GM19372 (cell line): ENCODE results near the gene LMNTD2.

Experiments used
- ATAC-seq: cut with Tn5 transposase; IDR thresholded peaks from one replicate; pipeline ENCODE4 v1.9.1; 2021; ENCODE audit warnings: mild to moderate bottlenecking, low read depth, moderate library complexity; ENCODE audit not compliant: unreplicated experiment

LMNTD2 gene, protein sequence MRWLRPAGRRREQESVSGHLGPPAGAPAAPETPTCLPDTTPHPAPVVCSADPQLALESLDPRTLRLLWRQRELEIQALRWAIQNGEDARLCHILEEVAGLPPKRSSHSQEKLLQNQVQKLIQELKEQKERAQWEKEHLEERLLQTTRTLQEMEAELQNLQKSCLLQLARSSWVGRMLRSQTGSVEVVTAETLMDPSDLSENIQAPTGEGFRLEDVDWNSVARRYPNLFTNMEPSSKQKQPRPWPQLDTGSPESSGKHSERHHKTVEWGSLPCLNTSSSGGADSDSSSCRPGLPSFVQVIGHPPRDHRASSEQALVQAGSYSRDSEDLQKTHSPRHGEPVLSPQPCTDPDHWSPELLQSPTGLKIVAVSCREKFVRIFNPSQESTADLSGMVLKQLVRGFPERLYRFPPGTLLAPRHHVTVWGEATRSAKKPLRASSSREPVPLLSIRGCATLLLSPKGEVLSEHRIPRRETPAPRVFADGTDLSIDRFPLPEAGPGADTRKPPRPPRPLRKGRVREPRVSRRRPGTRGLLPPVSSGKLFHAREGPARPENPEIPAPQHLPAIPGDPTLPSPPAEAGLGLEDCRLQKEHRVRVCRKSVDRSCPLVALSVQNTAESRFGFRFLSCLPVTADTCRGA

DNA sequence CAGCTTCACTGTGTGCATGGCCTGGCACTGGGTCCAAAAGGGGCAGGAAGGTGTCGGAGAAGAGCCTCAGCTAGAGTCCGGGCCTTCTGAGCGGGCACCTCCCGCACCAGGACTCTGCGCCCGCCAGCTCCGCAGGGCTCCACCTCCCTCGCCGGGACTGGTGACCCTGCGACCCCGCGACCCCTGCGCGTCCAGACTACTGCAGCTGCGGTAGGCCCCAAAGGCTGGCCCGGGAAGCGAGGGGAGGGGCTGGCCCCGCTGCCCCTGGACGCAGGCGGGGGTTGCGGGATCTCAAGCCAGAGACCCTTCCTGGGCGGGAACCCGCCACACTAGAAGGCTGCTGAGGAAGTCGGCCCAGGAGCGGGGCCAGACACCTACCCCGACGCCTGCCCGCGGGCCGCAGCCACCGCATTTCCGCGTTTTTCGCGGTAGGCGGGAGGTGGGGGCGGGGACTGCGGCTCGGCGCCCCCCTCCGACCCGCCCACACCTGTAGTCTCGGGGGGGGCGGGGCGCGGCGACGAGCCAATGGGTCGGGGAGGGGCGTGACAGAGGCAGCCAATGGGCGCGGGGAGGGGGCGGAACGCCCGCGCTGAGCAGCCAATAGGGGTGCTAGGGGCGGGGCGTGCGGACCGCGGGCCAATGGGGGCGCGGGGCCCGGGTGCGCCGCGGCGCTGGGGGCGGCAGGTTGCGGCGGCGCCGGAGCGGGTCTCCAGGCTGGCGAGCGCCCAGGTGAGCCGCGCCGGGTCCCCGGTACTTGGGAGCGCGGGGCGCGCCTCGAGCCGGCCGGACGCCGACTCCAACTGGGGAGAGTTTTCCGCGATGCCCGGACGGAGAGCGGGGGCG, at the start of gene LMNTD2, which contains the start of gene RASSF7:
Gene LMNTD2, minus strand, starts transcription at position 434 of the 843 bp plus-strand sequence. Its CDS starts 22 bp downstream, at position 412.
Gene RASSF7, plus strand, starts transcription at position 666 of the 843 bp plus-strand sequence. CDS start 799 bp downstream, outside the sequence.
- peak; percentile 77 for ATAC-seq

DNA sequence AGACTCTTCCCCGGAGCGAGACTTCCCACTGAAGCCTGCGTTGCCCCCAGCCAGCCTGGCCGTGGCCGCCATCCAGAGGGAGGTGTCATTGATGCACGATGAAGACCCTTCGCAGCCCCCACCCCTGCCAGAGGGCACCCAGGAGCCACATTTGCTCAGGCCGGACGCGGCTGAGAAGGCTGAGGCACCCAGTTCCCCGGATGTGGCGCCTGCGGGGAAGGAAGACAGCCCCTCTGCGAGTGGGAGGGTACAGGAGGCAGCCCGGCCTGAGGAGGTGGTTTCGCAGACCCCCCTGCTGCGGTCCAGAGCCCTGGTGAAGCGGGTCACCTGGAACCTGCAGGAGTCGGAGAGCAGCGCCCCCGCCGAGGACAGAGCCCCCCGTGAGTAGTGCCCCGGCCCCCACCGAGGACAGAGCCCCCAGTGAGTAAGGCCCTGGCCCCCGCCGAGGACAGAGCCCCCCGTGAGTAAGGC, 48.8 kb upstream of the LMNTD2 start:
- no peak for ATAC-seq

DNA sequence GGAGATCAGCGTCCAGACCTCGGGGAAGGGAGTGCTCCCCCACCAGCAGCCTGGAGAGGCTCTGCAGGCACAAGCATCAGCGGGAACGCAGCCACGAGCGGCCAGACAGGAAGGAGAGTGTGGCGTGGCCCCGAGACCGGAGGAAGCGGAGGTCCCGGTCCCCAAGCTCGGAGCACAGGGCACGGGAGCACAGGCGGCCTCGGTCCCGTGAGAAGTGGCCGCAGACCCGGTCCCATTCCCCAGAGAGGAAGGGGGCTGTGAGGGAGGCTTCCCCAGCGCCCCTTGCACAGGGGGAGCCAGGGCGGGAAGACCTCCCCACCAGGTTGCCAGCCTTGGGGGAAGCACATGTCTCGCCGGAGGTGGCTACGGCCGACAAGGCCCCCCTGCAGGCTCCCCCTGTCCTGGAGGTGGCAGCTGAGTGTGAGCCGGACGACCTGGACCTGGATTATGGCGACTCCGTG, 48.3 kb upstream of the LMNTD2 start:
- no peak for ATAC-seq

DNA sequence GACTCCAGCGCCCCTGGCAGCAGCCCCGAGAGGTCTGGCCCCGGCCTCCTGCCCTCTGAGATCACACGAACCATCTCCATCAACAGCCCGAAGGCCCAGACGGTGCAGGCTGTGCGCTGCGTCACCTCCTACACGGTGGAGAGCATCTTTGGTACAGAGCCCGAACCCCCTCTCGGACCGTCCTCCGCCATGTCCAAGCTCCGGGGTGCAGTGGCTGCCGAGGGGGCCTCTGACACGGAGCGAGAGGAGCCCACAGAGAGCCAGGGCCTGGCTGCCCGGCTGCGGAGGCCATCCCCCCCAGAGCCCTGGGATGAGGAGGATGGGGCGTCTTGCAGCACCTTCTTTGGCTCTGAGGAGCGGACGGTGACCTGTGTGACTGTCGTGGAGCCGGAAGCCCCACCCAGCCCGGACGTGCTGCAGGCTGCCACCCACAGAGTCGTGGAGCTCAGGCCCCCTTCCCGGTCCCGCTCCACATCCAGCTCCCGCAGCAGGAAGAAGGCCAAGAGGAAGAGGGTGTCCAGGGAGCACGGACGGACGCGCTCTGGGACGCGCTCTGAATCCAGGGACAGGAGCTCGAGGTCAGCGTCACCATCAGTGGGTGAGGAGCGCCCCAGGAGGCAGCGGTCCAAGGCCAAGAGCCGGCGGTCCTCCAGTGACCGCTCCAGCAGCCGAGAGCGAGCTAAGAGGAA, 47.6 kb upstream of the LMNTD2 start:
- ATAC-seq = no peak

DNA sequence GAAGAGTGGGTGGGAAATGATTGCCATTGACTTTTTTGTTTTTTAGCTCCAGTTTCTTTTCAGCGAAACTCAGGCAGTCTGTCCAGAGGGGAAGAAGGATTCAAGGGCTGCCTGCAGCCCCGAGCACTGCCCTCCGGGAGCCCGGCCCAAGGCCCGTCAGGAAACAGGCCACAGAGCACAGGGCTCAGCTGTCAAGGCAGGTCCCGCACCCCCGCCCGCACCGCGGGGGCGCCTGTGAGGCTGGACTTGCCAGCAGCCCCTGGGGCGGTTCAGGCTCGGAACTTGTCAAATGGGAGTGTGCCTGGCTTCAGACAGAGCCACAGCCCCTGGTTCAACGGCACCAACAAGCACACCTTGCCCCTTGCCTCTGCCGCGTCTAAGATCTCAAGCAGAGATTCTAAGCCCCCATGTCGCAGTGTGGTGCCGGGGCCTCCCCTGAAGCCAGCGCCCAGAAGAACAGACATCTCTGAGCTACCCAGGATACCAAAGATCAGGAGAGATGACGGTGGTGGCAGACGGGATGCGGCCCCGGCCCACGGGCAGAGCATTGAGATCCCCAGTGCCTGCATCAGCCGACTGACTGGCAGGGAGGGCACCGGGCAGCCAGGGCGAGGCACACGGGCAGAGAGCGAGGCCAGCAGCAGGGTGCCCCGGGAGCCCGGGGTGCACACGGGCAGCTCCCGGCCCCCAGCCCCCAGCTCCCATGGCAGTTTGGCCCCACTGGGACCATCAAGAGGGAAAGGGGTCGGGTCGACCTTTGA, 46.7 kb upstream of the LMNTD2 start:
- ATAC-seq = no peak

DNA sequence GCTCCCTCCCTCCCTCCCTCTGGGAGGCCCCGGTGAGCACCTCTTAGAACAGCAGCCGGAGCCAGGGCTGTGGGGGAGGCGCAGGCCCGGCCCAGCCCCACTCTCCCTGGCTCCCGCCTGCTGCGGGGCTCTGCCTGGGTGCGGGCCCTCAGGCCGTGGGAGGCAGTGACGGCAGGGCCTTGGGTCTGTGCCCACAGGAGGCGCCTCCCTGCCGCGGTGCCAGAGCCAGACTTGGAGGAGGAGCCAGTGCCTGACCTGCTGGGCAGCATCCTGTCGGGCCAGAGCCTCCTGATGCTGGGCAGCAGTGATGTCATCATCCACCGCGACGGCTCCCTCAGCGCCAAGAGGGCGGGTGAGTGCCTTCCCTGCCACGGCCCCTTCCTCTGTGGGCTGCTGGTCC, 45.7 kb upstream of the LMNTD2 start:
- ATAC-seq = no peak

DNA sequence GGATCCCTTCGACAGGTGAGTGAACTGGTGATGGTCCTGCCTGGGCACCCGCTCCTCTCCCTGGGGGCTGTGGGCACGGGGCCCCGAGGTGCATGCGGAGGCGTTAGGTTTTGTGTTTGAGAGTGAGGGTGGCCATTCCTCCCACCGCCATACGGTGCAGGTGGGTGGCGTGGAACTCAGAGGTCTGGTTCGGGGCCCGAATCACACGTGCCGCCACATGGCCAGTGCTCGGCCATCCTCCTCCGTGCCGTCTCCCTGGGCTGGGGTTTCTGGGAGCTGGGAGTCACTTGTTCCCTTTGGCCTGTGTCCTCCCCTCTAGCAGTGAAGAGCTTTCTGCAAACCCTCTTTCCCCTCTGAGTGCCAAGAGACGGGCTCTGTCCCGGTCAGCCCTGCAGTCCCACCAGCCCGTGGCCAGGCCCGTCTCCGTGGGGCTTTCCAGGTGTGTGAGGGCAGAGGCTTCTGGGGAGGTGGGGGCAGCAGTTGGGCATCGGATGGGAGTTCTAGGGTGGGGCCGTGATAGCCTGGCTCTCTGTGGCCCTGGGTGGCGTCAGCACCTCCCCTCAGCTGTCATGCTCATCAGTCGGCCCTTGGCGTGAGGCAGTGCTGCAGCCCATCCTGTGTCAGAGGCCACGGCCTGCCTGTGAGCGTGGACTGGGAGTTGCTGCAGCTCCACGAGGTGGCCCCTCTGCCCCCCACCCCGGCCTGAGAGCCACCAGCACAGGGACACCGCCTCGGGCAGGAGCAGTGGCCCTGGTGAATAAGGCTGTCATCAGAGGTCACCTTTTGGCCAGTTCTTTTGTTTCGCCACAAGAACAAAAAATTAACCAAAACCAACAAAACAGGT, 45.0 kb upstream of the LMNTD2 start:
- no peak for ATAC-seq

DNA sequence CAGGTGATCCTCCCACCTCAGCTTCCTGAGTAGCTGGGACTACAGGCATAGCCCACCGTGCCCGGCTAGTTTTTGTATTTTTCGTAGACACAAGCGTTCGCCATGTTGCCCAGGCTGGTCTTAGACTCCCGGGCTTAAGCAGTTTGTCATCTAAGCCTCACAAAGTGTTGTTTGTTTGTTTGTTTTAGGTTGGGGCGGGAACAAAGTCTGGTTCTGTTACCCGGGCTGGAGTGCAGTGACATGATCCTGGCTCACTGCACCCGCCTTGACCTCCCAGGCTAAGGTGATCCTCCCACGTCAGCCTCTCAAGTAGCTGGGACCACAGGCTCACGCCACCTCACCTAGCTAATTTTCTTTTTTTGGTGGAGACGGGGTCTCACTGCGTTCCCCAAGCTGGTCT, 42.6 kb upstream of the LMNTD2 start:
- ATAC-seq = no peak

DNA sequence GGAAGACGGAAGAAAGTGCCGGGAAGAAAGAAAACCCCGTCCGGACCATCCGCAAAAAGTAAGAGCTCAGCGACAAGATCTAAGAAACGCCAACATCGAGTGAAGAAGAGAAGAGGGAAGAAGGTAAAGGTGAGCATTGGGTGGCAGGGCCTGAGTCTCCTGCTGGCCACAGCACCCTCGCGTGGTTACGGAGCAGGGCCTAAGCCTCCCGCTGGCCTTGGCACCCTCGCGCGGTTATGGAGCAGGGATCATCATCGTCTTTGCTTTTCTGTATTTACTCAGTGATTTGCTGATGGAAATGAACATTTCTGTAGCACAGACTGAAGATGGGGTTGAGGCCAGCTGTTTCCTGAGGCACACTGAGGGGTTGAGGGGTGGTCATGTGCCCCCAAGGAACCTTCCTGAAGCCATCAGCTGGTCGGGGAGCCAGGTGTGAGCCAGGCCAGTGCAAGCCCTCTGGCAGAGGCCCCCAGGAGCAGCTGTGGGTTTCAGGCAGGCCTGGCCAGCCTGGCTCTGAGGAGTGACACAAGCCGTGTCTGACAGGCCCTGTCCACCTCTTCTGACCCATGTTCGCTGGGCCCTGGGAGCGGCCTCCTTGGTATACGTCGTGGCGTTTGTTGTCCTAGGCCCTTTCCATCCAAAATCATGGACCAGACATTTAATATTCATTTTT, 41.2 kb upstream of the LMNTD2 start:
- no peak for ATAC-seq

DNA sequence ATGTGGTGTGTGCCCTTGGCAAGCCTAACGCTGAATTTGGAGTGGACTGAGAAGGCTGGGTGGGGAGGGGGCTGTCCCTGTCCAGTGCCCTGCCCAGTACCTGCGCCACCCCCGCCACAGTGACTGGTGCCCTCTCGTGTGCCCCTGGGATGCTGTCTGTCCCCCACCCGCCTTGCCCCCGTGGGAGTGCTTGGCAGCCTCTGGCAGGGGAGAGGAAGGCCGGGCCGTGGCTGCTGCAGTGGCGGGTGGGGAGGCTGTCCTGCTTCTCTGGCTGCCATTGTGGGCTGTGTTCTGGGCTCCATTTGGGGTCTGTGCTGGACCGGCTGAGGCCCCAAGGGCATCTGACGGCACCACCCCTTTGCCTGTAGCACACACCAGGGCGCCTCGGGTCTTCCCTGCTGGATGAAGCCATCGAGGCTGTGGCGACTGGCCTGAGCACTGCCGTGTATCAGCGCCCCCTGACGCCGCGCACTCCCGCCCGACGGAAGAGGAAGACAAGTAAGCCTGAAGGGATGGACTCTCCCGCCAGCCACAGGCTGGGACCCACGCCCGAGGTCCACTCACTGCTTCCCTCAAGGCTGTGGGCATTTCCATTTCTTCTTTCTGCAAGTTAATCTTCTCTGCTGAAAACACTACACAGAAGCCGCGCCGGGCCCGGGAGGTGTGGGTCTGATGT, 37.6 kb upstream of the LMNTD2 start:
- no peak for ATAC-seq

DNA sequence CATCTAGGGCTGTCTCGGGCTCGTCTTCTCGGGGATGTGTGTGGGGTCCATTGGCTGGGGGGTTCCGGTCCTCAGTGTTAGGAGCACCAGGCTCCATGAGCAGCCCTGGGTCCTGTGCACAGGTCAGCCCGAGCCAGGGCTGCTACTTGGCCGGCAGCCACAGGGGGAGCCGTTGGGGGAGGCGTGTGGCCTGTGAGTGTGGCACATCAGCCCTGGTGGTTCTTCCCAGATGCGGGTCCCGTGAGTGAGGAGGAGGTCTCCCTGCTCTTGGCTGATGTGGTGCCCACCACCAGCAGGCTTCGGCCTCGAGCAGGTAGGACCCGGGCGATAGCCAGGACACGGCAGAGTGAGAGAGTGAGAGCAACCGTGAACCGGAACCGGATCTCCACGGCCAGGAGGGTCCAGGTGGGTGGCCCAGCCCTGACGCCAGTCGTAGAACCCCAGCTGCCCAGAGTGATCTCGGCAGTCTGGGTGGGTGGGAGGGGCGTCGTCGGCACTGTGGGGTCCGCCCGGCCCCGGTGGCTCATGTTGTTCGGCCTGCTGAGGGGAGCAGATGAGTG, 36.7 kb upstream of the LMNTD2 start:
- ATAC-seq = no peak

DNA sequence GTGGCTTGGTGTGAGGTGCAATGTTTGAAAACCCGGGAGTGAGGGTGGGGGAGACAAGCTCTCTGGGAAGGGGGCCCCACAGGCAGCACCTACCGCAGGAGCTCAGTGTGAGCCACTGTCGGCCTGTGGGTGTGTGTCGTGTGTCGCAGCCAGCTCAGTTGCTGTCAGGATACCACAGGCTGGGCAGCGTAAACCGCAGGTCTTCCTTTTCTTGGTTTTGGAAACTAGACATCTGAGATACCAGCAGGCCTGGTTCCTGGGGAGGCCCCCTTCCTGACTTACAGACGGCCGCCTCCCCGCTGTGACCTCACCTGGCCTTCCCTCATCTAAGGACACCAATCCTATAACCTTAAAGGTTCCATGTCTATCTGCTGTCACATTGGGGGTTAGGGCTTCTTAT, 35.8 kb upstream of the LMNTD2 start:
- no peak for ATAC-seq

DNA sequence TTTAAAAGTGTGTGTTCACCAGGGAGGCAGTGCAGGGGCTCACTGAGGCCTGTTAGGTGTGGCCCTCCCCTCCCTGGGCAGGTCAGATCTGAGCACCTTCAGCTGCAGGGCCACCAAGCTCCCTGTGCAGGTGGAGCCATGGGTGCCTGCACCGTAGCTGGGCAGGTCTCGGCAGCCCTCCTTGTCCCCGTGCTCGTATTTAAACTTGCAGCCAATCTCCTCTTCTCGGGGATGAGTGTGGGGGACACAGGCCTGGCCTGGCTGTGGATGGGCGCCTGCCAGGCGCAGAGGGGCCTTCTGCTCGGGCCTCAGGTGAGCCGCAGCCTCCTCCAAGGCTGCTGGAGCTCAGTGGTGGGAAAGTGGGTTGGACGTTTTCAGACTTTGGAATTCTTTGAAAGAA, 34.9 kb upstream of the LMNTD2 start:
- ATAC-seq = no peak

DNA sequence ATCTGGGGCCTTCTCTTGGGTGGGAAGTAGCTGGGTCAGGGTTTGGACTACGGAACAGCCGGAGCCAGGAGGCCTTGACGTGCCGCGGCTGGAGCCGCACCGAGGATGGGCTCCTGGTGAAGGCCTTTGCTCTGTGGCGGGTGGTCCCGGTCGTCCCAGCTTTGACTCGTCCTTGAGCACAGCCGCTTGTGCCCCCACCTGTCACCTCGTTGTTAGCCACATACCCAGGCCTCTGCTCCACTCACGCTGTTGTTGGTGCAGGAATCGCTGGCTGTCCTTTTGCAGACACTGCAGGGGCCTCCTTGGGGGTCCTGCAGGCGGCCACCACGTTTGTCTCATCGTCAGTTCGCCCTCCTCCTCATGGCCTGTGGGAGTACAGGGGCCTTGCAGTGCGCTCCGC, 32.8 kb upstream of the LMNTD2 start:
- ATAC-seq = no peak

DNA sequence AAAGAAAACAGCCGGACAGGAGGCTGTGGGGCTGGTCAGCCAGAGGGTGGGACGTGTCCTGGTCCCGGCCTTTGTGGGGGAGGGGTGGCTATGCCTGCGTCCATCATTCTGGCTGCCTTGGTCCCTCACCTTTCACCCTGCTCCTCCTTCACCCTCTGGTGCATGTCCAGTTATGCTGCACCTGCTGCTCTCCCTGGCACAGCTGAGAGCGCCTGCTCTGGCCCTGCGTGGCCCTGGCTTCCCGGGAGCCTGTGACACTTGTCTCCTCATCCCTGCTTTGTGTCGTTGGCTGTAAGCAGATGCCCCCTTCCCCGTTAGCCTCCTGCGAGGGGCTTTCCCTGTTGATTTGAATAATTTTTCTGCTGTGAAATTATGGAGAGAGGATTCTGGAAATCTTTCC, 32.4 kb upstream of the LMNTD2 start:
- ATAC-seq = no peak

DNA sequence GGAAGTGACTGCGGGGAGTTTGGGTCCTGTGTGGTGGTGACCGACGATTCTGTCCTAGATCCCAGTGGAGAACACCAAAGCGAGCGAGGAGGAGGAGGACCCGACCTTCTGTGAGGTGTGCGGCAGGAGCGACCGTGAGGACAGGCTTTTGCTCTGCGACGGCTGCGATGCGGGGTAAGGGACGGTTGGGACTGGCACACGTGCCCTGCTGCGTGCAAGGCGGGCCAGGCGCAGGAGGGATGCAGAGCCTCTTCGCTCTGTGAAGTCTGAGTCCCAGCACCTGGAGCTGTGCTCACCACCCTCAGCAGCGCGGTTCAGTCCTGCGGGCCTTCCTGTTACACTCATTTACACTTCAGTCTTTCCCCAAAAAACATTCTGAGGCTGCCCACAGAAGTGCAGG, 32.0 kb upstream of the LMNTD2 start:
- ATAC-seq = no peak

DNA sequence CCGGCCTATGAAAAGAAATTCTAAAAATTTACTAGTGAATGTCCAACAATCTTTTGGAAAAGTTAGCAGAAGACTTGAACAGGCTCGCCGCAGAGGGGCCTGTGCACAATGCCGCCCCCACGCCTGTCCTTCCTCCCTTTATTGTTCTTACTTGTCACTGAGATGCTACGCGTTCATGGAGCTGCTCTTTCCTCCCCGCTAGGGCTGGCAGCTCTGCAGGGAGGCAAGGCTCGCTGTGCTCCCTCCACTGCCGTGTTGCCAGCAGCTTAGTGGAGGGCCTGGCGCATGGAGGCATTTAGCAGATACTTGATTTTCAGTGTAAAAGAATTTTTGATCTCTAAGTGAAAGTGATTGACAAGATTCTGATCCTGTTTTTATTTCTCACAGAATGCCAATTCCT, 30.5 kb upstream of the LMNTD2 start:
- no peak for ATAC-seq
